Smooth muscle cell (in vitro differentiated cells): Measurements from ENCODE around the gene ADAM12. TPM values are rescaled to one million over a fixed set of nuclear protein-coding genes. Genes with fewer than 3 reads are reported as not detected.

Experiments
- DNase-seq: peaks from one replicate; lab custom pipeline; 2025; ENCODE audit not compliant: unreplicated experiment; lab: John Stamatoyannopoulos, UW
- H2AFZ ChIP-seq: fragments of 200-600 bp; sonication (generic); 2 replicates; pipeline ENCODE4 v1.6.0; 2016; ENCODE audit warnings: antibody characterized with exemption, low read depth, mild to moderate bottlenecking
- H3F3A ChIP-seq: fragments of 200-600 bp; sonication (generic); 2 replicates; pipeline ENCODE4 v1.6.0; 2017; ENCODE audit warnings: antibody characterized with exemption, low read depth
- H3K27ac ChIP-seq: fragments of 200-600 bp; sonication (generic); 2 replicates; pipeline ENCODE4 v1.5.1; 2016; ENCODE audit warnings: low read depth, mild to moderate bottlenecking
- H3K27me3 ChIP-seq: fragments of 200-600 bp; sonication (generic); 2 replicates; pipeline ENCODE4 v1.6.1; 2016; ENCODE audit warnings: low read depth, mild to moderate bottlenecking
- H3K36me3 ChIP-seq: fragments of 200-600 bp; sonication (generic); 2 replicates; pipeline ENCODE4 v1.5.1; 2016; ENCODE audit warnings: low read depth
- H3K4me1 ChIP-seq: fragments of 200-600 bp; sonication (generic); 2 replicates; pipeline ENCODE4 v1.5.1; 2016; ENCODE audit warnings: low read depth
- H3K4me2 ChIP-seq: fragments of 200-600 bp; sonication (generic); 2 replicates; pipeline ENCODE4 v1.6.0; 2016; ENCODE audit warnings: mild to moderate bottlenecking
- H3K4me3 ChIP-seq: fragments of 200-600 bp; sonication (generic); 2 replicates; pipeline ENCODE4 v1.5.1; 2016; ENCODE audit warnings: mild to moderate bottlenecking
- H3K79me2 ChIP-seq: fragments of 200-600 bp; sonication (generic); 2 replicates; pipeline ENCODE4 v1.6.0; 2016; ENCODE audit warnings: low read depth, mild to moderate bottlenecking
- H3K9ac ChIP-seq: fragments of 200-600 bp; sonication (generic); 2 replicates; pipeline ENCODE4 v1.6.0; 2016; ENCODE audit warnings: low read depth
- H3K9me3 ChIP-seq: fragments of 200-600 bp; sonication (generic); replicated peaks from 2 replicates; pipeline ENCODE4 v1.5.1; 2016; ENCODE audit warnings: low read depth
- H4K20me1 ChIP-seq: fragments of 200-600 bp; sonication (generic); 2 replicates; pipeline ENCODE4 v1.6.0; 2016; ENCODE audit warnings: low read depth
- CTCF ChIP-seq: fragments of 200-600 bp; sonication (generic); IDR thresholded peaks from 2 replicates; pipeline ENCODE4 v1.5.1; 2017; ENCODE audit warnings: borderline replicate concordance, mild to moderate bottlenecking, antibody characterized with exemption; ENCODE audit not compliant: insufficient read depth, poor library complexity, severe bottlenecking
- WGBS: methylation state at CpG from one replicate; pipeline ENCODE4 v1.1.7; 2016; ENCODE audit warnings: low lambda C conversion rate; 5-methylcytosine and 5-hydroxymethylcytosine counted together
- polyA plus RNA-seq: library from polyadenylated mRNA; unstranded; fragments of >200 nt; fragmentation: Nextera tagmentation; extraction: Ambion mirVana; gene quantifications from 2 replicates; pipeline ENCODE4 v1.2.1, GENCODE V29; 2016
- total RNA-seq: library from RNA; depleted of rRNA; stranded (reverse); fragments of >200 nt; gene quantifications from 2 replicates; pipeline ENCODE4 v1.2.3, GENCODE V29; 2014

Gene ADAM12
- total and polyA plus RNA-seq, 2 experiments from 2014 or later = 40.0 to 54.3 TPM

GRCh38 chr10:126166797-126167196 is 221.5 kb downstream of the ADAM12 start:
- Histone ChIP-seq H3K27me3 (no peaks in the 10 kb centered on the region), H3K9me3 (no peaks in the 10 kb centered on the region), H3K4me3 (no peak overlapping the region), H4K20me1 (no peaks in the 10 kb centered on the region), H3K79me2 (peaks cover 11% of the 10 kb centered on the region), H2AFZ (no peak overlapping the region), H3K4me1 (peaks cover 7% of the 10 kb centered on the region), H3K27ac (no peak overlapping the region), H3F3A (no peaks in the 10 kb centered on the region), H3K36me3 (no peaks in the 10 kb centered on the region), H3K4me2 (no peak overlapping the region), H3K9ac (no peak overlapping the region)
- DNase-seq = no peak
- no peak for TF ChIP-seq CTCF
- 88% methylated on average over 7 of the region's 7 CpGs for WGBS

GRCh38 chr10:126165874-126166273 is 222.4 kb downstream of the ADAM12 start:
- H3K4me2 ChIP-seq = no peak overlapping the region
- no peak overlapping the region for H3K27ac ChIP-seq
- H4K20me1 ChIP-seq = no peaks in the 10 kb centered on the region
- WGBS = 91% methylated on average over 2 of the region's 2 CpGs
- no peak for TF ChIP-seq CTCF
- H3K27me3 ChIP-seq = no peaks in the 10 kb centered on the region
- no peak overlapping the region for H3K9ac ChIP-seq
- peaks cover 11% of the 10 kb centered on the region for H3K79me2 ChIP-seq
- H3K9me3 ChIP-seq = no peaks in the 10 kb centered on the region
- H3F3A ChIP-seq = no peaks in the 10 kb centered on the region
- no peaks in the 10 kb centered on the region for H3K36me3 ChIP-seq
- H3K4me3 ChIP-seq = no peak overlapping the region
- no peak for DNase-seq
- no peak overlapping the region for H2AFZ ChIP-seq
- peaks cover 5% of the 10 kb centered on the region for H3K4me1 ChIP-seq

GRCh38 chr10:126163506-126163905 is 224.8 kb downstream of the ADAM12 start:
- peaks cover 4% of the 10 kb centered on the region for H3K79me2 ChIP-seq
- H3K9me3 ChIP-seq = no peaks in the 10 kb centered on the region
- H3K4me3 ChIP-seq = no peak overlapping the region
- no peak overlapping the region for H3K9ac ChIP-seq
- no peaks in the 10 kb centered on the region for H3K36me3 ChIP-seq
- DNase-seq = no peak
- no peak overlapping the region for H2AFZ ChIP-seq
- TF ChIP-seq CTCF = no peak
- H3K4me2 ChIP-seq = no peak overlapping the region
- H4K20me1 ChIP-seq = no peaks in the 10 kb centered on the region
- H3F3A ChIP-seq = no peaks in the 10 kb centered on the region
- H3K27ac ChIP-seq = no peak overlapping the region
- 86% methylated on average over 4 of the region's 4 CpGs for WGBS
- H3K4me1 ChIP-seq = no peaks in the 10 kb centered on the region
- no peaks in the 10 kb centered on the region for H3K27me3 ChIP-seq

GRCh38 chr10:126161691-126162090 is 226.6 kb downstream of the ADAM12 start:
- Histone ChIP-seq H3K27me3 (no peaks in the 10 kb centered on the region), H2AFZ (no peak overlapping the region), H3F3A (no peaks in the 10 kb centered on the region), H3K9me3 (no peaks in the 10 kb centered on the region), H3K36me3 (no peaks in the 10 kb centered on the region), H3K9ac (no peak overlapping the region), H3K4me1 (peaks cover 8% of the 10 kb centered on the region), H3K79me2 (peaks cover 4% of the 10 kb centered on the region), H3K4me2 (no peak overlapping the region), H4K20me1 (no peaks in the 10 kb centered on the region), H3K27ac (no peak overlapping the region), H3K4me3 (no peak overlapping the region)
- DNase-seq = no peak
- no peak for TF ChIP-seq CTCF
- 84% methylated on average over 5 of the region's 5 CpGs for WGBS
